Lung (tissue), 12 donors: ENCODE results near the gene TFF1. TPM values are rescaled to one million over a fixed set of nuclear protein-coding genes. Genes with fewer than 3 reads are reported as not detected.

Experiments
- ATAC-seq: fragments of 200-7000 bp; cut with Tn5 transposase; one replicate; pipeline ENCODE4 v1.9.1; 2020; ENCODE audit warnings: moderate number of reproducible peaks; ENCODE audit not compliant: insufficient read depth, low FRiP score
- DNase-seq, 3 donors: peaks; one replicate each; pipeline ENCODE4 v3.0.0-alpha.2; 2013 to 2017
- H3K27ac ChIP-seq, 2 donors: one replicate each; pipeline ENCODE4 v1.5.1; 2013; ENCODE audit warnings: mild to moderate bottlenecking in 2 of 2, moderate library complexity in 2 of 2, control low read depth in 1 of 2, inconsistent platforms in 1 of 2, low read depth in 1 of 2, low read length in 1 of 2
- H3K27me3 ChIP-seq, 3 donors: one replicate each; pipeline ENCODE4 v1.5.1; 2013; ENCODE audit warnings: low read length in 2 of 3; ENCODE audit not compliant: control insufficient read depth in 3 of 3, insufficient read depth in 3 of 3
- H3K36me3 ChIP-seq, 4 donors: one replicate each; pipeline ENCODE4 v1.5.1; 2013; ENCODE audit warnings: low read length in 4 of 4, mild to moderate bottlenecking in 1 of 4, moderate library complexity in 1 of 4; ENCODE audit not compliant: control insufficient read depth in 4 of 4, insufficient read depth in 4 of 4
- H3K4me1 ChIP-seq, 5 donors: one replicate each; pipeline ENCODE4 v1.5.1; 2013; ENCODE audit warnings: low read length in 5 of 5, mild to moderate bottlenecking in 2 of 5, moderate library complexity in 1 of 5; ENCODE audit not compliant: control insufficient read depth in 5 of 5, insufficient read depth in 5 of 5
- H3K4me3 ChIP-seq: one replicate; pipeline ENCODE4 v1.5.1; 2013; ENCODE audit warnings: mild to moderate bottlenecking, control low read depth, moderate library complexity
- H3K9ac ChIP-seq, 2 donors: one replicate each; pipeline ENCODE4 v1.5.1; 2013; ENCODE audit warnings: low read length in 2 of 2, control low read depth in 1 of 2; ENCODE audit not compliant: insufficient read depth in 1 of 2
- H3K9me3 ChIP-seq, 4 donors: one replicate each; pipeline ENCODE4 v1.5.1; 2013; ENCODE audit warnings: low read length in 3 of 4, mild to moderate bottlenecking in 1 of 4, moderate library complexity in 1 of 4; ENCODE audit not compliant: control insufficient read depth in 4 of 4, insufficient read depth in 3 of 4
- WGBS, 2 donors: extraction: QIAGEN DNeasy Blood & Tissue Kit; methylation state at CpG; one replicate each; pipeline ENCODE4 v1.1.7; 2013; 5-methylcytosine and 5-hydroxymethylcytosine counted together
- polyA plus RNA-seq, 2 donors: library from polyadenylated mRNA; stranded (reverse); fragments of 200-250 nt; gene quantifications; one replicate each; pipeline ENCODE4 v1.2.1, GENCODE V29; 2013
- total RNA-seq, 2 donors: library from RNA; depleted of rRNA in 1 of 2; stranded (reverse); fragments of >200 nt in 1 of 2; gene quantifications; one replicate each; pipeline ENCODE4 v1.2.1, GENCODE V29; 2014 to 2021
- TF ChIP-seq, protein P1 (sequence below): IDR thresholded peaks from 2 replicates; pipeline ENCODE4 v1.5.1; 2012; ENCODE audit warnings: mild to moderate bottlenecking; ENCODE audit errors: control extremely low read depth, extremely low read depth
- donor health status: control.
- donor health status: control.
- donor health status: Bipolar disorder and iron deficiency.
- donor health status: healthy.
- donor health status: DM: yes; HTN: yes; CAD: no.

TFF1 gene
- total and polyA plus RNA-seq, 4 donors = 0.83 to 3.8 (median 1.2) TPM; not detected in 1

- no peak overlapping the region for H3K9ac ChIP-seq
Observed at GRCh38 chr21:42375506-42375905, 9.2 kb upstream of the TFF1 start.

DNA sequence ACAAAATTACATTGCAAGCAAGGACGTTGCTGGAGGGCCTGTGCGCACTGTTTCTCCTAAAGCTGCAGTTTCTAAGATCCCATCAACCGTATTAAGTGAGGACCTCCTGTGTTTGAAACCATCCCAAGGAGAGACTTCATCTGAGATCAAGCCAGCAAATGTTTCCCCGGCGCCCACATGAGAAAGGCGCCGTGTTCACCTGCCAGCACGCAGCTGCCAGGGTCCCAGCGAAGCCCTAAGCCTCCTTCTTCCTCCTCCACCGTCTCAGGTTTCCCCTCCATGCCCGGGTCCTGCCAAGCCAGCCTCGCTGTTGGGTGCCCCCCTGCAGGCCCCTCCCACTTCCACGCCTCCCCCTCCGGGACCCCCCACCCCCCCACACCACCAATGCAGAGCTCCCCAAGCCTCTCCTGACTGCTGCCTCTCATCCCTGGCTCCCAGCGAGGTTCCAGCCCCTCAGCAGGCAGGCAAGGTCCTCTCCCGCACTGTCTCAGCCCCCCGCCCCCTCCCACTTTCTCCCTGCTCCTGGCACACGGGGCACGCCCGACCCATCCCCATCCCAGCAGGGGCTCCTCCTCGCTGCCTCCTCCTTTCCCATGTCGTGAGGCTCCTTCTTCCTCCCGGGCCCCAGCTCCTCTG, 8.6 kb upstream of the TFF1 start:
- no peaks in the 10 kb centered on the region for H3K36me3 ChIP-seq
- H3K27me3 ChIP-seq = no peaks in the 10 kb centered on the region
- no peaks in the 10 kb centered on the region for H3K9me3 ChIP-seq
- ATAC-seq (no peak), DNase-seq (no peak)
- H3K4me1 ChIP-seq = peaks cover 0 to 12% (median 0%) of the 10 kb centered on the region in 5 donors
- TF ChIP-seq, protein P1, sequence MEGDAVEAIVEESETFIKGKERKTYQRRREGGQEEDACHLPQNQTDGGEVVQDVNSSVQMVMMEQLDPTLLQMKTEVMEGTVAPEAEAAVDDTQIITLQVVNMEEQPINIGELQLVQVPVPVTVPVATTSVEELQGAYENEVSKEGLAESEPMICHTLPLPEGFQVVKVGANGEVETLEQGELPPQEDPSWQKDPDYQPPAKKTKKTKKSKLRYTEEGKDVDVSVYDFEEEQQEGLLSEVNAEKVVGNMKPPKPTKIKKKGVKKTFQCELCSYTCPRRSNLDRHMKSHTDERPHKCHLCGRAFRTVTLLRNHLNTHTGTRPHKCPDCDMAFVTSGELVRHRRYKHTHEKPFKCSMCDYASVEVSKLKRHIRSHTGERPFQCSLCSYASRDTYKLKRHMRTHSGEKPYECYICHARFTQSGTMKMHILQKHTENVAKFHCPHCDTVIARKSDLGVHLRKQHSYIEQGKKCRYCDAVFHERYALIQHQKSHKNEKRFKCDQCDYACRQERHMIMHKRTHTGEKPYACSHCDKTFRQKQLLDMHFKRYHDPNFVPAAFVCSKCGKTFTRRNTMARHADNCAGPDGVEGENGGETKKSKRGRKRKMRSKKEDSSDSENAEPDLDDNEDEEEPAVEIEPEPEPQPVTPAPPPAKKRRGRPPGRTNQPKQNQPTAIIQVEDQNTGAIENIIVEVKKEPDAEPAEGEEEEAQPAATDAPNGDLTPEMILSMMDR = no peak
- no peak overlapping the region for H3K27ac ChIP-seq
- H3K4me3 ChIP-seq = no peak overlapping the region
- no peak overlapping the region for H3K9ac ChIP-seq
- WGBS, 2 donors = 54 to 55% methylated on average over 23 of the region's 23 CpGs

More at GRCh38 chr21:42375506-42375905, 9.2 kb upstream of the TFF1 start:
- DNase-seq = no peak
- H3K4me1 ChIP-seq = peaks cover 0 to 12% (median 0%) of the 10 kb centered on the region in 5 donors
- H3K36me3 ChIP-seq = no peaks in the 10 kb centered on the region
- H3K4me3 ChIP-seq = no peak overlapping the region
- no peaks in the 10 kb centered on the region for H3K9me3 ChIP-seq
- H3K27me3 ChIP-seq = no peaks in the 10 kb centered on the region
- WGBS, 2 donors = 79 to 86% methylated on average over 11 of the region's 11 CpGs
- TF ChIP-seq, protein P1 = no peak
- H3K27ac ChIP-seq = no peak overlapping the region
- no peak for ATAC-seq

GRCh38 chr21:42374457-42374856, 8.1 kb upstream of the TFF1 start:
- H3K36me3 ChIP-seq = no peaks in the 10 kb centered on the region
- ATAC-seq (no peak), DNase-seq (no peak)
- TF ChIP-seq, protein P1 = no peak
- H3K9me3 ChIP-seq = no peaks in the 10 kb centered on the region
- peaks cover 0 to 12% (median 0%) of the 10 kb centered on the region in 5 donors for H3K4me1 ChIP-seq
- no peak overlapping the region for H3K4me3 ChIP-seq
- no peak overlapping the region for H3K9ac ChIP-seq
- no peak overlapping the region for H3K27ac ChIP-seq
- no peaks in the 10 kb centered on the region for H3K27me3 ChIP-seq
- 88 to 92% methylated on average over 7 of the region's 7 CpGs for WGBS, 2 donors

DNA sequence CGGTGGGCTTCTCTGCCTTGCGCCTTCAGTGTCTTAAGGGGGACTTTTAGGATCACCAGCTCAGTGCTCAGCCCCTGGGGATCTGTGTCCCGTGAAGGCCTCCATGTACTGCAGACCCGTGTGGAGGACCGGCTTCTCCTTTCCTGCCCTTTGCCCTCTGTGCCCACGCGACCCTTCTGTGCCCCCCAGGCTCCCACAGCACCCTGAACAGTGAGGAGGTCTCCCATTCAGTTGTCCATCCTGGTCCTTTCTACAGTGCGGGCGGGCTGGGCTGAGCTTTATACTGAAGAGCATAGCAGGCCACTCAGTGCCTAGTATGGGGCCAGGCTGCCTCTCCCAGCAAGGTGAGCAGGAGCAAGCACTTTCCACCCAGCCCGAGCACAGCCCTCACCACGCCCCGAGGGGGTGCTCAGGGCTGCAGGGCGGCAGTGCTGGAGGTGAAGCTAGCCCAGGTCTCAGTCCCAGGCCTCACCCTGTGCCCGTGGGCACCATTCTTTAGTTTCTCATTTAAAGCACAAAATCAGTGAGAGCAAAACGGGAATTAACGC, 7.6 kb upstream of the TFF1 start:
- WGBS, 2 donors = 90% methylated on average over 16 of the region's 16 CpGs
- Histone ChIP-seq H3K4me1 (peaks cover 0 to 12% (median 0%) of the 10 kb centered on the region in 5 donors), H3K27ac (no peak overlapping the region), H3K9ac (no peak overlapping the region), H3K36me3 (no peaks in the 10 kb centered on the region), H3K9me3 (no peaks in the 10 kb centered on the region), H3K27me3 (no peaks in the 10 kb centered on the region), H3K4me3 (no peak overlapping the region)
- DNase-seq (no peak), ATAC-seq (no peak)
- TF ChIP-seq, protein P1 = no peak
